Keratinocyte (primary cell): ENCODE results near the gene CCDC171. TPM values are rescaled to one million over a fixed set of nuclear protein-coding genes. Genes with fewer than 3 reads are reported as not detected.

ENCODE experiments used
- DNase-seq: peaks from one replicate; pipeline ENCODE4 v3.0.0-alpha.2; 2011; ENCODE audit warnings: low read depth, missing footprints, low spot score
- FAIRE-seq: peaks from 2 replicates; lab custom pipeline; 2011; peaks lifted over from hg19 to GRCh38; lab: Jason Lieb, UNC
- H2AFZ ChIP-seq: 2 replicates; pipeline ENCODE4 v1.6.0; 2012; ENCODE audit warnings: low read length, control low read depth, inconsistent platforms; ENCODE audit not compliant: control insufficient read depth
- H3K27ac ChIP-seq: 2 replicates; pipeline ENCODE4 v1.5.1; 2011; ENCODE audit warnings: low read length; ENCODE audit not compliant: control insufficient read depth, insufficient read depth
- H3K27me3 ChIP-seq: 3 replicates; pipeline ENCODE4 v1.6.0; 2011; ENCODE audit warnings: low read length; ENCODE audit not compliant: control insufficient read depth, insufficient read depth; ENCODE audit errors: extremely low read depth
- H3K36me3 ChIP-seq, 2 experiments: 2 replicates in 1 of 2; 3 replicates in 1 of 2; pipeline ENCODE4 v1.5.1; 2011; ENCODE audit warnings: low read length in 2 of 2, mild to moderate bottlenecking in 1 of 2; ENCODE audit not compliant: control insufficient read depth in 2 of 2, insufficient read depth in 2 of 2; ENCODE audit errors: extremely low read depth in 1 of 2
- H3K4me1 ChIP-seq: 3 replicates; pipeline ENCODE4 v1.5.1; 2011; ENCODE audit warnings: low read length; ENCODE audit not compliant: control insufficient read depth, insufficient read depth; ENCODE audit errors: extremely low read depth
- H3K4me2 ChIP-seq: 3 replicates; pipeline ENCODE4 v1.6.0; 2011; ENCODE audit warnings: low read depth, low read length; ENCODE audit not compliant: control insufficient read depth, insufficient read depth; ENCODE audit errors: extremely low read depth
- H3K4me3 ChIP-seq, 3 experiments: fragments of 200-600 bp in 1 of 3; sonication (generic) in 1 of 3; 2 replicates in 2 of 3; 3 replicates in 1 of 3; pipeline ENCODE4 v1.5.1; 2011 to 2016; ENCODE audit warnings: low read length in 3 of 3, mild to moderate bottlenecking in 3 of 3, control low read depth in 2 of 3, inconsistent platforms in 1 of 3, low read depth in 1 of 3, mixed read lengths in 1 of 3, mixed run types in 1 of 3, moderate library complexity in 1 of 3; ENCODE audit not compliant: control insufficient read depth in 2 of 3, insufficient read depth in 2 of 3; ENCODE audit errors: extremely low read depth in 1 of 3
- H3K79me2 ChIP-seq: 2 replicates; pipeline ENCODE4 v1.6.0; 2012; ENCODE audit warnings: low read length; ENCODE audit not compliant: control insufficient read depth, insufficient read depth
- H3K9ac ChIP-seq: 3 replicates; pipeline ENCODE4 v1.6.0; 2011; ENCODE audit warnings: low read length; ENCODE audit not compliant: control insufficient read depth, insufficient read depth; ENCODE audit errors: extremely low read depth
- H3K9me1 ChIP-seq: 3 replicates; pipeline ENCODE4 v1.6.0; 2011; ENCODE audit warnings: low read length; ENCODE audit not compliant: control insufficient read depth, insufficient read depth; ENCODE audit errors: extremely low read depth
- H3K9me3 ChIP-seq: 2 replicates; pipeline ENCODE4 v1.5.1; 2012; ENCODE audit warnings: low read depth, low read length; ENCODE audit not compliant: control insufficient read depth
- H4K20me1 ChIP-seq: 3 replicates; pipeline ENCODE4 v1.6.0; 2011; ENCODE audit warnings: low read length; ENCODE audit not compliant: control insufficient read depth, insufficient read depth; ENCODE audit errors: extremely low read depth
- CTCF ChIP-seq, 3 experiments: IDR thresholded peaks in 1 of 3; conservative IDR thresholded peaks in 1 of 3; optimal IDR thresholded peaks in 1 of 3; 2 replicates in 2 of 3; 3 replicates in 1 of 3; pipeline versions ENCODE3 to v1.5.1; 2011; ENCODE audit warnings: low read length in 3 of 3, mild to moderate bottlenecking in 3 of 3, moderate library complexity in 2 of 3, control low read depth in 1 of 3, inconsistent platforms in 1 of 3; ENCODE audit not compliant: insufficient read depth in 2 of 3; ENCODE audit errors: extremely low read depth in 1 of 3
- EZH2 ChIP-seq: IDR thresholded peaks from one replicate; pipeline ENCODE4 v1.6.1; 2012; ENCODE audit warnings: inconsistent platforms, mild to moderate bottlenecking, low read length, moderate library complexity
- dilution Hi-C: fragments of 300-500 bp; cut with MboI; formaldehyde crosslinking; loops from one replicate; pipeline ENCODE4 v1.7.0; 2020; ENCODE audit warnings: low sequenced_read_pairs; ENCODE audit not compliant: extremely low pct_ligation_motif_present
- polyA plus RNA-seq, 5 experiments: library from polyadenylated mRNA; depleted of rRNA in 3 of 5; stranded (reverse) in 3 of 5; stranded (forward) in 1 of 5; unstranded in 1 of 5; fragments of >200 nt; gene quantifications; 1 replicate in 1 of 5; 2 replicates in 3 of 5; 3 replicates in 1 of 5; pipeline versions ENCODE4 v1.2.1 to v1.2.3, GENCODE V29; 2011 to 2012; ENCODE audit warnings: missing spikeins in 2 of 5, low read depth in 1 of 5, low replicate concordance in 1 of 5

Gene CCDC171
- polyA plus RNA-seq, 1 donor (not counting 4 experiments of a cell fraction or from before 2014, with no cell fraction given) = 0.46 TPM

GRCh38 chr9:15761551-15761950 is 208.7 kb downstream of the CCDC171 start:
- Histone ChIP-seq H2AFZ (no peak overlapping the region), H3K36me3 (no peaks in the 10 kb centered on the region), H3K4me2 (no peak overlapping the region), H3K4me3 (no peak overlapping the region), H4K20me1 (no peaks in the 10 kb centered on the region), H3K9me1 (no peaks in the 10 kb centered on the region), H3K27me3 (no peaks in the 10 kb centered on the region), H3K9me3 (no peaks in the 10 kb centered on the region), H3K27ac (no peak overlapping the region), H3K9ac (no peak overlapping the region), H3K4me1 (no peaks in the 10 kb centered on the region), H3K79me2 (no peaks in the 10 kb centered on the region)
- FAIRE-seq (no peak), DNase-seq (no peak)
- dilution Hi-C loops = no loop called here
- no peak for TF ChIP-seq CTCF (optimal IDR thresholded peaks at IDR 0.05 in 1 of 3, IDR thresholded peaks at IDR 0.05 in 1 of 3, conservative IDR thresholded peaks at IDR 0.05 in 1 of 3; ENCODE audit: extremely low read depth in 1 of 3, insufficient read depth in 2 of 3, low read length in 3 of 3)

DNA sequence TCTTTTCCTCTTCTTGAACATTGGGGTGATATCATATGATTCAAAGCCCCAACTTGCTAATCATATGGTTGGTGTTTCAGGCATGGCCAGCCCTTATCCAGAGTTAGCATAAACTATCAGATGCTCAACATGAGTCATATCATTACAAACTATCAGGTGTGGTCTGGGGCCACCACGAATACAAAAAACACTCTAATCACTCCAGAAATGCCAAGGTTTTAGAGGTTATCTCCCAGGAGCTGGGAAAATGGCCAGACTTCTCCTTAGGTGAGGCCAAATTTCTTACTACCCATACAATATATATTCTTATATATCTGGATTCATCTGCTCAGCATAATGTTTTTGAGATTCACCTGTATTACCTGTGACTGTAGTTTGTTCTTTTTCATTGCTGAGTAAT is 210.5 kb downstream of the CCDC171 start:
- DNase-seq (no peak), FAIRE-seq (no peak)
- dilution Hi-C loops = no loop called here
- H3K27ac ChIP-seq = no peak overlapping the region
- no peak overlapping the region for H2AFZ ChIP-seq
- no peaks in the 10 kb centered on the region for H3K36me3 ChIP-seq
- no peaks in the 10 kb centered on the region for H3K4me1 ChIP-seq
- H4K20me1 ChIP-seq = no peaks in the 10 kb centered on the region
- no peak overlapping the region for H3K9ac ChIP-seq
- TF ChIP-seq CTCF (optimal IDR thresholded peaks at IDR 0.05 in 1 of 3, IDR thresholded peaks at IDR 0.05 in 1 of 3, conservative IDR thresholded peaks at IDR 0.05 in 1 of 3; ENCODE audit: extremely low read depth in 1 of 3, insufficient read depth in 2 of 3, low read length in 3 of 3) (no peak), EZH2 (no peak)
- no peaks in the 10 kb centered on the region for H3K9me3 ChIP-seq
- H3K9me1 ChIP-seq = no peaks in the 10 kb centered on the region
- no peaks in the 10 kb centered on the region for H3K27me3 ChIP-seq
- H3K4me2 ChIP-seq = no peak overlapping the region
- H3K4me3 ChIP-seq = no peak overlapping the region
- no peaks in the 10 kb centered on the region for H3K79me2 ChIP-seq
